Measurements from ENCODE around the gene SDC3.

Gene SDC3

GRCh38 chr1:30914931-30915330, 6.4 kb upstream of the SDC3 start:
- TF ChIP-seq EP300 (IDR thresholded peaks at IDR 0.05; ENCODE audit: borderline replicate concordance) (no peak), YY1 (IDR thresholded peaks at IDR 0.05; ENCODE audit: low read depth) (no peak), TCF12 (IDR thresholded peaks at IDR 0.05; ENCODE audit: low read depth) (no peak), USF1 (IDR thresholded peaks at IDR 0.05) (no peak), RAD21 (IDR thresholded peaks at IDR 0.05; ENCODE audit: low read depth) (no peak), CREB1 (IDR thresholded peaks at IDR 0.05; ENCODE audit: low read depth) (no peak), TEAD4 (IDR thresholded peaks at IDR 0.05) (no peak), CEBPB (IDR thresholded peaks at IDR 0.05) (no peak), TAF1 (IDR thresholded peaks at IDR 0.05; ENCODE audit: low read depth) (no peak), ZBTB7A (IDR thresholded peaks at IDR 0.05; ENCODE audit: low read depth) (no peak), FOXM1 (IDR thresholded peaks at IDR 0.05; ENCODE audit: borderline replicate concordance, low read depth) (no peak)

GRCh38 chr1:30914587-30914922, 6.0 kb upstream of the SDC3 start:
- TF ChIP-seq RAD21 (IDR thresholded peaks at IDR 0.05; ENCODE audit: low read depth): no peak
- TF ChIP-seq USF1 (IDR thresholded peaks at IDR 0.05): no peak
- TF ChIP-seq REST (IDR thresholded peaks at IDR 0.05; ENCODE audit: low read depth): no peak
- TF ChIP-seq EP300 (IDR thresholded peaks at IDR 0.05; ENCODE audit: borderline replicate concordance): no peak
- no peak for TF ChIP-seq FOXM1 (IDR thresholded peaks at IDR 0.05; ENCODE audit: borderline replicate concordance, low read depth)
- TF ChIP-seq YY1 (IDR thresholded peaks at IDR 0.05; ENCODE audit: low read depth): no peak
- TF ChIP-seq TAF1 (IDR thresholded peaks at IDR 0.05; ENCODE audit: low read depth): no peak
- no peak for TF ChIP-seq ZBTB7A (IDR thresholded peaks at IDR 0.05; ENCODE audit: low read depth)
- TF ChIP-seq CREB1 (IDR thresholded peaks at IDR 0.05; ENCODE audit: low read depth): no peak
- TF ChIP-seq CEBPB (IDR thresholded peaks at IDR 0.05): no peak
- no peak for TF ChIP-seq MAX (IDR thresholded peaks at IDR 0.05)
- TF ChIP-seq TCF12 (IDR thresholded peaks at IDR 0.05; ENCODE audit: low read depth): no peak
- TF ChIP-seq EGR1 (IDR thresholded peaks at IDR 0.05): no peak
- TF ChIP-seq NFIC (IDR thresholded peaks at IDR 0.05): no peak
- TF ChIP-seq TEAD4 (IDR thresholded peaks at IDR 0.05): no peak

GRCh38 chr1:30912913-30913652, 4.5 kb upstream of the SDC3 start:
- TF ChIP-seq TCF12 (IDR thresholded peaks at IDR 0.05; ENCODE audit: low read depth) (no peak), YY1 (IDR thresholded peaks at IDR 0.05; ENCODE audit: low read depth) (no peak), EP300 (IDR thresholded peaks at IDR 0.05; ENCODE audit: borderline replicate concordance) (no peak), EGR1 (IDR thresholded peaks at IDR 0.05) (no peak), CEBPB (IDR thresholded peaks at IDR 0.05) (no peak), NFIC (IDR thresholded peaks at IDR 0.05) (no peak), CREB1 (IDR thresholded peaks at IDR 0.05; ENCODE audit: low read depth) (no peak), TAF1 (IDR thresholded peaks at IDR 0.05; ENCODE audit: low read depth) (no peak), USF1 (IDR thresholded peaks at IDR 0.05) (no peak), TEAD4 (IDR thresholded peaks at IDR 0.05) (no peak), ZBTB7A (IDR thresholded peaks at IDR 0.05; ENCODE audit: low read depth) (no peak), FOXM1 (IDR thresholded peaks at IDR 0.05; ENCODE audit: borderline replicate concordance, low read depth) (no peak)

- TF ChIP-seq TAF1 (IDR thresholded peaks at IDR 0.05; ENCODE audit: low read depth) (no peak), REST (IDR thresholded peaks at IDR 0.05; ENCODE audit: low read depth) (no peak), TEAD4 (IDR thresholded peaks at IDR 0.05) (no peak), FOXM1 (IDR thresholded peaks at IDR 0.05; ENCODE audit: borderline replicate concordance, low read depth) (no peak), USF1 (IDR thresholded peaks at IDR 0.05) (no peak), TCF12 (IDR thresholded peaks at IDR 0.05; ENCODE audit: low read depth) (no peak), EGR1 (IDR thresholded peaks at IDR 0.05) (no peak), NFIC (IDR thresholded peaks at IDR 0.05) (no peak), ZBTB7A (IDR thresholded peaks at IDR 0.05; ENCODE audit: low read depth) (no peak), CREB1 (IDR thresholded peaks at IDR 0.05; ENCODE audit: low read depth) (no peak), YY1 (IDR thresholded peaks at IDR 0.05; ENCODE audit: low read depth) (no peak), CEBPB (IDR thresholded peaks at IDR 0.05) (no peak), MAX (IDR thresholded peaks at IDR 0.05) (no peak), EP300 (IDR thresholded peaks at IDR 0.05; ENCODE audit: borderline replicate concordance) (no peak), RAD21 (IDR thresholded peaks at IDR 0.05; ENCODE audit: low read depth) (no peak)
Observed at GRCh38 chr1:30912224-30912623, 3.7 kb upstream of the SDC3 start.

All from Ishikawa (cell line).